Mesenchymal stem cell (in vitro differentiated cells and primary cell): Measurements from ENCODE around the gene TBC1D21.

Experiments used
- DNase-seq: peaks from one replicate; pipeline ENCODE4 v3.0.0-alpha.2; 2013
- H2AFZ ChIP-seq: one replicate; pipeline ENCODE4 v1.6.1; 2013; ENCODE audit warnings: low read depth, mild to moderate bottlenecking, control low read depth, inconsistent platforms, low read length, moderate library complexity
- H2AK5ac ChIP-seq: 2 replicates; pipeline ENCODE4 v1.6.1; 2013; ENCODE audit warnings: low read length, moderate library complexity, mild to moderate bottlenecking, inconsistent platforms; ENCODE audit not compliant: severe bottlenecking
- H2BK120ac ChIP-seq: one replicate; pipeline ENCODE4 v1.6.1; 2013; ENCODE audit warnings: low read depth, mild to moderate bottlenecking, inconsistent platforms, low read length, moderate library complexity
- H2BK12ac ChIP-seq, 2 experiments: one replicate each; pipeline ENCODE4 v1.6.1; 2013; ENCODE audit warnings: inconsistent platforms in 2 of 2, low read length in 2 of 2, mild to moderate bottlenecking in 2 of 2, moderate library complexity in 2 of 2, control low read depth in 1 of 2
- H2BK15ac ChIP-seq: one replicate; pipeline ENCODE4 v1.6.1; 2013; ENCODE audit warnings: mild to moderate bottlenecking, low read depth, inconsistent platforms; ENCODE audit not compliant: poor library complexity, severe bottlenecking
- H2BK5ac ChIP-seq: 2 replicates; pipeline ENCODE4 v1.6.1; 2013; ENCODE audit warnings: low read depth, mild to moderate bottlenecking, low read length, control low read depth, inconsistent platforms; ENCODE audit not compliant: poor library complexity, severe bottlenecking
- H3K14ac ChIP-seq, 2 experiments: one replicate each; pipeline ENCODE4 v1.6.1; 2013; ENCODE audit warnings: inconsistent platforms in 2 of 2, low read length in 2 of 2, control low read depth in 1 of 2, mild to moderate bottlenecking in 1 of 2, moderate library complexity in 1 of 2
- H3K18ac ChIP-seq, 2 experiments: one replicate each; pipeline ENCODE4 v1.6.1; 2013; ENCODE audit warnings: inconsistent platforms in 2 of 2, low read length in 2 of 2, control low read depth in 1 of 2, low read depth in 1 of 2, mild to moderate bottlenecking in 1 of 2
- H3K23ac ChIP-seq, 2 experiments: one replicate each; pipeline ENCODE4 v1.6.1; 2013; ENCODE audit warnings: inconsistent platforms in 2 of 2, low read length in 2 of 2, mild to moderate bottlenecking in 2 of 2, moderate library complexity in 2 of 2, control low read depth in 1 of 2
- H3K27ac ChIP-seq: 2 replicates; pipeline ENCODE4 v1.5.1; 2013; ENCODE audit warnings: mild to moderate bottlenecking, moderate library complexity, low read length, control low read depth, inconsistent platforms; ENCODE audit not compliant: poor library complexity, severe bottlenecking
- H3K27me3 ChIP-seq, 2 experiments: 2 replicates each; pipeline versions ENCODE4 v1.6.1 to v1.7.0; 2013; ENCODE audit warnings: low read length in 2 of 2, mild to moderate bottlenecking in 2 of 2, moderate library complexity in 2 of 2, control low read depth in 1 of 2, inconsistent platforms in 1 of 2; ENCODE audit not compliant: control insufficient read depth in 1 of 2, insufficient read depth in 1 of 2
- H3K36me3 ChIP-seq, 2 experiments: 2 replicates each; pipeline versions ENCODE4 v1.6.1 to v1.7.0; 2013; ENCODE audit warnings: low read length in 2 of 2, control low read depth in 1 of 2, inconsistent platforms in 1 of 2, low read depth in 1 of 2, mild to moderate bottlenecking in 1 of 2; ENCODE audit not compliant: insufficient read depth in 2 of 2, control insufficient read depth in 1 of 2
- H3K4ac ChIP-seq, 2 experiments: one replicate each; pipeline ENCODE4 v1.6.1; 2013; ENCODE audit warnings: inconsistent platforms in 2 of 2, low read length in 2 of 2, mild to moderate bottlenecking in 2 of 2, moderate library complexity in 2 of 2, control low read depth in 1 of 2, low read depth in 1 of 2
- H3K4me1 ChIP-seq: 2 replicates; pipeline ENCODE4 v1.6.1; 2013; ENCODE audit warnings: low read depth, low read length, control low read depth; ENCODE audit not compliant: control insufficient read depth, insufficient read depth
- H3K4me2 ChIP-seq: 2 replicates; pipeline ENCODE4 v1.6.1; 2013; ENCODE audit warnings: low read length, mild to moderate bottlenecking, inconsistent platforms; ENCODE audit not compliant: poor library complexity, severe bottlenecking
- H3K4me3 ChIP-seq, 2 experiments: 2 replicates each; pipeline versions ENCODE4 v1.5.1 to v1.7.0; 2013; ENCODE audit warnings: low read length in 2 of 2, mild to moderate bottlenecking in 2 of 2, control low read depth in 1 of 2, low read depth in 1 of 2; ENCODE audit not compliant: insufficient read depth in 1 of 2
- H3K79me1 ChIP-seq: replicated peaks from 2 replicates; pipeline ENCODE4 v1.6.1; 2013; ENCODE audit warnings: mild to moderate bottlenecking, control low read depth, low read length, inconsistent platforms; ENCODE audit not compliant: poor library complexity, severe bottlenecking
- H3K9ac ChIP-seq: 2 replicates; pipeline ENCODE4 v1.7.0; 2013; ENCODE audit warnings: mild to moderate bottlenecking, low read length, moderate library complexity
- H3K9me3 ChIP-seq: 2 replicates; pipeline ENCODE4 v1.7.0; 2013; ENCODE audit warnings: mild to moderate bottlenecking, low read length; ENCODE audit not compliant: control insufficient read depth
- H4K8ac ChIP-seq: one replicate; pipeline ENCODE4 v1.6.1; 2013; ENCODE audit warnings: inconsistent platforms, mild to moderate bottlenecking, low read length, moderate library complexity
- H4K91ac ChIP-seq: one replicate; pipeline ENCODE4 v1.6.1; 2013; ENCODE audit warnings: mild to moderate bottlenecking, low read length, inconsistent platforms
- WGBS: methylation state at CpG from one replicate; pipeline ENCODE4 v1.1.7; 2013; ENCODE audit warnings: mixed read lengths; 5-methylcytosine and 5-hydroxymethylcytosine counted together

Gene TBC1D21

GRCh38 chr15:73869216-73869995 is 4.0 kb upstream of the TBC1D21 start:
- Histone ChIP-seq H2AFZ (no peak overlapping the region), H3K36me3 (no peaks in the 10 kb centered on the region), H3K27me3 (peaks cover 68 to 84% of the 10 kb centered on the region in 2 experiments), H2BK15ac (no peak overlapping the region), H3K4ac (no peak overlapping the region), H2BK5ac (no peak overlapping the region), H4K91ac (no peak overlapping the region), H3K4me2 (no peak overlapping the region), H3K9me3 (no peaks in the 10 kb centered on the region), H3K4me3 (no peak overlapping the region), H3K27ac (no peak overlapping the region), H2BK120ac (no peak overlapping the region), H3K79me1 (no peaks in the 10 kb centered on the region), H3K18ac (no peak overlapping the region), H3K23ac (no peak overlapping the region), H3K4me1 (no peaks in the 10 kb centered on the region), H2AK5ac (no peak overlapping the region), H3K9ac (no peak overlapping the region), H2BK12ac (no peak overlapping the region), H4K8ac (no peak overlapping the region), H3K14ac (no peak overlapping the region)
- DNase-seq = no peak
- 72% methylated on average over 6 of the region's 6 CpGs for WGBS

GRCh38 chr15:73870700-73871408 is 2.5 kb upstream of the TBC1D21 start:
- Histone ChIP-seq H3K4me1 (no peaks in the 10 kb centered on the region), H3K14ac (no peak overlapping the region), H2BK15ac (no peak overlapping the region), H3K36me3 (no peaks in the 10 kb centered on the region), H3K27ac (no peak overlapping the region), H3K18ac (no peak overlapping the region), H3K9me3 (no peaks in the 10 kb centered on the region), H3K4me3 (no peak overlapping the region), H3K9ac (no peak overlapping the region), H3K27me3 (peaks cover 57 to 81% of the 10 kb centered on the region in 2 experiments), H2AFZ (no peak overlapping the region), H4K8ac (no peak overlapping the region), H2BK120ac (no peak overlapping the region), H3K23ac (no peak overlapping the region), H3K4ac (no peak overlapping the region), H2BK5ac (no peak overlapping the region), H4K91ac (no peak overlapping the region), H3K79me1 (no peaks in the 10 kb centered on the region), H2AK5ac (no peak overlapping the region), H2BK12ac (no peak overlapping the region), H3K4me2 (no peak overlapping the region)
- DNase-seq = no peak
- WGBS = 88% methylated on average over 17 of the region's 17 CpGs

- no peak overlapping the region for H3K27ac ChIP-seq
- no peak overlapping the region for H2BK12ac ChIP-seq
- no peak overlapping the region for H3K23ac ChIP-seq
- no peak overlapping the region for H3K14ac ChIP-seq
- H3K27me3 ChIP-seq = peaks cover 42 to 67% of the 10 kb centered on the region in 2 experiments
- no peak overlapping the region for H3K4me2 ChIP-seq
- no peak overlapping the region for H3K18ac ChIP-seq
- H2BK15ac ChIP-seq = no peak overlapping the region
- no peak for DNase-seq
- no peaks in the 10 kb centered on the region for H3K79me1 ChIP-seq
- WGBS = 73% methylated on average over 5 of the region's 5 CpGs
- H3K4me1 ChIP-seq = no peaks in the 10 kb centered on the region
- no peak overlapping the region for H3K4ac ChIP-seq
- H2BK120ac ChIP-seq = no peak overlapping the region
- no peaks in the 10 kb centered on the region for H3K9me3 ChIP-seq
- H2BK5ac ChIP-seq = no peak overlapping the region
- no peak overlapping the region for H3K9ac ChIP-seq
- H3K4me3 ChIP-seq = no peak overlapping the region
- H4K8ac ChIP-seq = no peak overlapping the region
- no peak overlapping the region for H4K91ac ChIP-seq
- H2AK5ac ChIP-seq = no peak overlapping the region
- H2AFZ ChIP-seq = no peak overlapping the region
- H3K36me3 ChIP-seq = no peaks in the 10 kb centered on the region
Measured at GRCh38 chr15:73872346-73872745, 1.0 kb upstream of the TBC1D21 start.

GRCh38 chr15:73873889-73874511 is 636 bp downstream of the TBC1D21 start:
- no peaks in the 10 kb centered on the region for H3K9me3 ChIP-seq
- no peak overlapping the region for H4K8ac ChIP-seq
- H3K9ac ChIP-seq = no peak overlapping the region
- no peak overlapping the region for H4K91ac ChIP-seq
- no peak overlapping the region for H3K4me3 ChIP-seq
- no peak overlapping the region for H3K14ac ChIP-seq
- DNase-seq = peak; percentile 62
- H2AK5ac ChIP-seq = no peak overlapping the region
- H2BK12ac ChIP-seq = no peak overlapping the region
- peaks cover 26 to 52% of the 10 kb centered on the region in 2 experiments for H3K27me3 ChIP-seq
- no peaks in the 10 kb centered on the region for H3K36me3 ChIP-seq
- H2BK15ac ChIP-seq = no peak overlapping the region
- H3K4me2 ChIP-seq = no peak overlapping the region
- H3K27ac ChIP-seq = no peak overlapping the region
- 48% methylated on average over 3 of the region's 6 CpGs for WGBS
- H2BK5ac ChIP-seq = no peak overlapping the region
- no peaks in the 10 kb centered on the region for H3K79me1 ChIP-seq
- no peak overlapping the region for H3K18ac ChIP-seq
- H3K4ac ChIP-seq = no peak overlapping the region
- no peak overlapping the region for H3K23ac ChIP-seq
- no peaks in the 10 kb centered on the region for H3K4me1 ChIP-seq
- no peak overlapping the region for H2BK120ac ChIP-seq
- H2AFZ ChIP-seq = no peak overlapping the region
